HEK293 (cell line): Measurements from ENCODE around the gene GRN.

Source experiments
- ATF2 ChIP-seq: fragments of 450-650 bp; formaldehyde crosslinking; IDR thresholded peaks from 2 replicates; pipeline ENCODE4 v1.5.1; 2016; ENCODE audit warnings: missing biosample characterization, missing genetic modification characterization, low read depth
- TSHZ1 ChIP-seq: fragments of 450-650 bp; formaldehyde crosslinking; IDR thresholded peaks from 2 replicates; pipeline ENCODE4 v1.5.1; 2016; ENCODE audit warnings: missing biosample characterization, missing genetic modification characterization, borderline replicate concordance
- ZNF274 ChIP-seq, 2 experiments: fragments of 200-500 bp in 1 of 2; fragments of 450-650 bp in 1 of 2; sonication (Bioruptor generic) in 1 of 2; formaldehyde crosslinking in 1 of 2; IDR thresholded peaks; 2 replicates each; pipeline versions ENCODE4 v1.5.1 to v1.6.1; 2014 to 2016; ENCODE audit warnings: borderline replicate concordance in 1 of 2, inconsistent platforms in 1 of 2, low read length in 1 of 2, missing biosample characterization in 1 of 2, missing genetic modification characterization in 1 of 2
- ZNF560 ChIP-seq: fragments of 450-650 bp; formaldehyde crosslinking; IDR thresholded peaks from 2 replicates; pipeline ENCODE4 v1.5.1; 2017; ENCODE audit warnings: missing biosample characterization, missing genetic modification characterization, borderline replicate concordance
- ZNF571 ChIP-seq: fragments of 450-650 bp; formaldehyde crosslinking; IDR thresholded peaks from 2 replicates; pipeline ENCODE4 v1.5.0; 2017; ENCODE audit warnings: missing biosample characterization, missing genetic modification characterization
- ZNF792 ChIP-seq: fragments of 450-650 bp; formaldehyde crosslinking; IDR thresholded peaks from 2 replicates; pipeline ENCODE4 v1.5.1; 2016; ENCODE audit warnings: missing biosample characterization, missing genetic modification characterization
- ZSCAN30 ChIP-seq: fragments of 450-650 bp; IDR thresholded peaks from 2 replicates; pipeline ENCODE4 v1.5.1; 2018; ENCODE audit warnings: missing biosample characterization, mild to moderate bottlenecking, missing genetic modification characterization, moderate library complexity
- TF ChIP-seq, protein P1 (sequence below): fragments of 450-650 bp; formaldehyde crosslinking; IDR thresholded peaks from 2 replicates; pipeline ENCODE4 v1.5.1; 2016; ENCODE audit warnings: missing biosample characterization, missing genetic modification characterization
- TF ChIP-seq, protein P2 (sequence below): fragments of 450-650 bp; formaldehyde crosslinking; IDR thresholded peaks from 2 replicates; pipeline ENCODE4 v1.5.1; 2016; ENCODE audit warnings: missing biosample characterization, missing genetic modification characterization
- TF ChIP-seq, protein P3 (sequence below): fragments of 450-650 bp; formaldehyde crosslinking; IDR thresholded peaks from 2 replicates; pipeline ENCODE4 v1.5.1; 2016; ENCODE audit warnings: missing biosample characterization, missing genetic modification characterization, borderline replicate concordance

GRCh38 chr17:44362949-44363612 lies 18.0 kb downstream of the GRN start:
- TF ChIP-seq, protein P1, sequence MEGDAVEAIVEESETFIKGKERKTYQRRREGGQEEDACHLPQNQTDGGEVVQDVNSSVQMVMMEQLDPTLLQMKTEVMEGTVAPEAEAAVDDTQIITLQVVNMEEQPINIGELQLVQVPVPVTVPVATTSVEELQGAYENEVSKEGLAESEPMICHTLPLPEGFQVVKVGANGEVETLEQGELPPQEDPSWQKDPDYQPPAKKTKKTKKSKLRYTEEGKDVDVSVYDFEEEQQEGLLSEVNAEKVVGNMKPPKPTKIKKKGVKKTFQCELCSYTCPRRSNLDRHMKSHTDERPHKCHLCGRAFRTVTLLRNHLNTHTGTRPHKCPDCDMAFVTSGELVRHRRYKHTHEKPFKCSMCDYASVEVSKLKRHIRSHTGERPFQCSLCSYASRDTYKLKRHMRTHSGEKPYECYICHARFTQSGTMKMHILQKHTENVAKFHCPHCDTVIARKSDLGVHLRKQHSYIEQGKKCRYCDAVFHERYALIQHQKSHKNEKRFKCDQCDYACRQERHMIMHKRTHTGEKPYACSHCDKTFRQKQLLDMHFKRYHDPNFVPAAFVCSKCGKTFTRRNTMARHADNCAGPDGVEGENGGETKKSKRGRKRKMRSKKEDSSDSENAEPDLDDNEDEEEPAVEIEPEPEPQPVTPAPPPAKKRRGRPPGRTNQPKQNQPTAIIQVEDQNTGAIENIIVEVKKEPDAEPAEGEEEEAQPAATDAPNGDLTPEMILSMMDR, result 0 out of 2 replicates have a peak, but pooled peaks have one; percentile 26
- TF ChIP-seq, protein P2, sequence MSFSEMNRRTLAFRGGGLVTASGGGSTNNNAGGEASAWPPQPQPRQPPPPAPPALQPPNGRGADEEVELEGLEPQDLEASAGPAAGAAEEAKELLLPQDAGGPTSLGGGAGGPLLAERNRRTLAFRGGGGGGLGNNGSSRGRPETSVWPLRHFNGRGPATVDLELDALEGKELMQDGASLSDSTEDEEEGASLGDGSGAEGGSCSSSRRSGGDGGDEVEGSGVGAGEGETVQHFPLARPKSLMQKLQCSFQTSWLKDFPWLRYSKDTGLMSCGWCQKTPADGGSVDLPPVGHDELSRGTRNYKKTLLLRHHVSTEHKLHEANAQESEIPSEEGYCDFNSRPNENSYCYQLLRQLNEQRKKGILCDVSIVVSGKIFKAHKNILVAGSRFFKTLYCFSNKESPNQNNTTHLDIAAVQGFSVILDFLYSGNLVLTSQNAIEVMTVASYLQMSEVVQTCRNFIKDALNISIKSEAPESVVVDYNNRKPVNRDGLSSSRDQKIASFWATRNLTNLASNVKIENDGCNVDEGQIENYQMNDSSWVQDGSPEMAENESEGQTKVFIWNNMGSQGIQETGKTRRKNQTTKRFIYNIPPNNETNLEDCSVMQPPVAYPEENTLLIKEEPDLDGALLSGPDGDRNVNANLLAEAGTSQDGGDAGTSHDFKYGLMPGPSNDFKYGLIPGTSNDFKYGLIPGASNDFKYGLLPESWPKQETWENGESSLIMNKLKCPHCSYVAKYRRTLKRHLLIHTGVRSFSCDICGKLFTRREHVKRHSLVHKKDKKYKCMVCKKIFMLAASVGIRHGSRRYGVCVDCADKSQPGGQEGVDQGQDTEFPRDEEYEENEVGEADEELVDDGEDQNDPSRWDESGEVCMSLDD (tag by site-specific recombination), result peak; percentile 49; the same call in 1 of the 2 replicates
- TF ChIP-seq ZSCAN30 (tag by site-specific recombination) (no peak), TSHZ1 (tag by site-specific recombination) (no peak), ZNF571 (tag by site-specific recombination) (no peak), ZNF274 (IDR thresholded peaks at IDR 0.05; ENCODE audit: low read length) (no peak), ZNF274 (tag by site-specific recombination; IDR thresholded peaks at IDR 0.05; ENCODE audit: borderline replicate concordance) (no peak), ATF2 (tag by site-specific recombination) (no peak), ZNF792 (no peak), ZNF560 (tag by site-specific recombination) (no peak)
- TF ChIP-seq, protein P3, sequence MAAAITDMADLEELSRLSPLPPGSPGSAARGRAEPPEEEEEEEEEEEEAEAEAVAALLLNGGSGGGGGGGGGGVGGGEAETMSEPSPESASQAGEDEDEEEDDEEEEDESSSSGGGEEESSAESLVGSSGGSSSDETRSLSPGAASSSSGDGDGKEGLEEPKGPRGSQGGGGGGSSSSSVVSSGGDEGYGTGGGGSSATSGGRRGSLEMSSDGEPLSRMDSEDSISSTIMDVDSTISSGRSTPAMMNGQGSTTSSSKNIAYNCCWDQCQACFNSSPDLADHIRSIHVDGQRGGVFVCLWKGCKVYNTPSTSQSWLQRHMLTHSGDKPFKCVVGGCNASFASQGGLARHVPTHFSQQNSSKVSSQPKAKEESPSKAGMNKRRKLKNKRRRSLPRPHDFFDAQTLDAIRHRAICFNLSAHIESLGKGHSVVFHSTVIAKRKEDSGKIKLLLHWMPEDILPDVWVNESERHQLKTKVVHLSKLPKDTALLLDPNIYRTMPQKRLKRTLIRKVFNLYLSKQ, result no peak
